A673 (cell line): ENCODE measurements around the gene PNPLA2.

Experiments
- EZH2 ChIP-seq: fragments of 200-600 bp; sonication (generic); IDR thresholded peaks from 2 replicates; pipeline ENCODE4 v1.6.1; 2017; ENCODE audit warnings: borderline replicate concordance, low read depth, mild to moderate bottlenecking, mixed read lengths, antibody characterized with exemption, low read length; ENCODE audit not compliant: poor library complexity, severe bottlenecking
- TF ChIP-seq, protein P1 (sequence below): fragments of 300-800, 200-600 bp; sonication (generic); conservative IDR thresholded peaks from 2 replicates; pipeline ENCODE4 v1.5.1; 2017; ENCODE audit warnings: low read depth, mild to moderate bottlenecking, antibody characterized with exemption, low read length, moderate library complexity, mixed read lengths

DNA sequence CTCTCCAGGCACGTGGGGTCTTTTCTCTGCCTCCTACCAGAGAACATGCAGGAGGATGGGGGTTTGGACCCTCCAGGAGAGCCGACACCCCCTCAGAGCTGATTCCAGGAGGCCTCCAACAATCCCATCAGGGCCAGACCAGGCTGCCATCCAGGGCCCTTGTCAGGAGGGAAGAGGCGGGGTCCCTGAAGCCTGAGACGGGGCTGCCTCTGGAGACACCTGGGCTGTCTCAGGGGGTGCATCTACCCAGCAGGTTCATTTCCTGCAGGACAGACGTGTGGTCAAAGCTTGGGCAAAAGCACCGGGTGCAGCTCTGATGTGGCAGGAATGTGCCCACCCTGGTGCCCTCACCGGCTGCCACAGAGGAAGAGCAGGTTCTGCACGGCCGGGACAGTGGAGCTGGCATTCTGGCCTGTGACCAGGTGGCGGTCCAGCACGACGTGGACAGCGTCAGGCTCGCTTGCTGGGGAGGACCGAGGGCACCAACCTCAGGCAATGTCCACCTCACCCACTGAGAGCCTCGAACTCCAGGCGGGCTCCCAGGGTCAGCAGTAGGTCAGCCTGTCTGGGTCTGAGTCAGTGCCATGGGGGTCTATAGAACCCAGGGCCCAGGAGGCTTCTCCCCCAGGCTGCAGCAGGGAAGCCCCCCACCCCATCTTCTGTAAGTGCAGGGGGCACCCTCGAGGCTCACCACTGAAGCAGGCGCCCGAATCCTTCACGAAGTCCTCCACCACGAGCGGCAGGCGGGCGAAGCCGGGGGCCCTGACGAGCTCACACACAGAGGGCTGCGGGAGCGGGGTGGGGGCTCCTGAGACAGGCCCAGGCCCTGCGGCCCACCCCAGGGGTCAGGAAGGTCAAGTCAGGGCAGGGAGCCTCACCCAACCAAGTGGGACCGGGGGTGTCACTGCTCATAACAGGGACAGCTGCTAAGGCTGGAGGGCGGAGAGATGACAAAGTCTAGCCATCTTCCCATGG lies 47.8 kb upstream of the PNPLA2 start:
- TF ChIP-seq, protein P1, sequence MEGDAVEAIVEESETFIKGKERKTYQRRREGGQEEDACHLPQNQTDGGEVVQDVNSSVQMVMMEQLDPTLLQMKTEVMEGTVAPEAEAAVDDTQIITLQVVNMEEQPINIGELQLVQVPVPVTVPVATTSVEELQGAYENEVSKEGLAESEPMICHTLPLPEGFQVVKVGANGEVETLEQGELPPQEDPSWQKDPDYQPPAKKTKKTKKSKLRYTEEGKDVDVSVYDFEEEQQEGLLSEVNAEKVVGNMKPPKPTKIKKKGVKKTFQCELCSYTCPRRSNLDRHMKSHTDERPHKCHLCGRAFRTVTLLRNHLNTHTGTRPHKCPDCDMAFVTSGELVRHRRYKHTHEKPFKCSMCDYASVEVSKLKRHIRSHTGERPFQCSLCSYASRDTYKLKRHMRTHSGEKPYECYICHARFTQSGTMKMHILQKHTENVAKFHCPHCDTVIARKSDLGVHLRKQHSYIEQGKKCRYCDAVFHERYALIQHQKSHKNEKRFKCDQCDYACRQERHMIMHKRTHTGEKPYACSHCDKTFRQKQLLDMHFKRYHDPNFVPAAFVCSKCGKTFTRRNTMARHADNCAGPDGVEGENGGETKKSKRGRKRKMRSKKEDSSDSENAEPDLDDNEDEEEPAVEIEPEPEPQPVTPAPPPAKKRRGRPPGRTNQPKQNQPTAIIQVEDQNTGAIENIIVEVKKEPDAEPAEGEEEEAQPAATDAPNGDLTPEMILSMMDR = no peak
- no peak for TF ChIP-seq EZH2
